Psoas muscle (tissue), 8 donors: ENCODE results near the gene ZBTB7C. TPM values are rescaled to one million over a fixed set of nuclear protein-coding genes. Genes with fewer than 3 reads are reported as not detected.

Experiments used
- ATAC-seq, 4 donors: fragments of 200-7000 bp; cut with Tn5 transposase; one replicate each; pipeline ENCODE4 v1.9.1; 2020; ENCODE audit warnings: moderate library complexity in 3 of 4, mild to moderate bottlenecking in 2 of 4
- DNase-seq, 2 donors: peaks; one replicate each; pipeline ENCODE4 v3.0.0-alpha.2; 2020
- H3K27ac ChIP-seq: fragments of 200-600 bp; one replicate; pipeline ENCODE4 v1.8.0; 2022
- H3K27me3 ChIP-seq, 3 donors: fragments of 200-600 bp in 1 of 3; one replicate each; pipeline versions ENCODE4 v1.6.1 to v1.8.0; 2013 to 2022; ENCODE audit warnings: low read length in 2 of 3, mild to moderate bottlenecking in 2 of 3, moderate library complexity in 1 of 3; ENCODE audit not compliant: insufficient read depth in 3 of 3
- H3K36me3 ChIP-seq, 2 donors: fragments of 200-600 bp in 1 of 2; one replicate each; pipeline versions ENCODE4 v1.6.1 to v1.8.0; 2013 to 2022; ENCODE audit warnings: low read depth in 1 of 2, mild to moderate bottlenecking in 1 of 2, moderate library complexity in 1 of 2; ENCODE audit not compliant: insufficient read depth in 1 of 2
- H3K4me1 ChIP-seq: fragments of 200-600 bp; one replicate; pipeline ENCODE4 v1.8.0; 2022
- H3K4me3 ChIP-seq: fragments of 200-600 bp; one replicate; pipeline ENCODE4 v1.8.0; 2022; ENCODE audit warnings: mild to moderate bottlenecking
- H3K9me3 ChIP-seq: fragments of 200-600 bp; one replicate; pipeline ENCODE4 v1.8.0; 2022
- CTCF ChIP-seq: fragments of 200-600 bp; IDR thresholded peaks from one replicate; pipeline ENCODE4 v1.8.0; 2022; ENCODE audit warnings: antibody characterized with exemption
- WGBS, 3 donors: extraction: QIAGEN DNeasy Blood & Tissue Kit; methylation state at CpG; one replicate each; pipeline versions ENCODE4 v1.1.6 to v1.1.7; 2013; 5-methylcytosine and 5-hydroxymethylcytosine counted together
- intact Hi-C, 2 donors: fragments of 100-400 bp; cut with DNase I; formaldehyde crosslinking; loops; one replicate each; pipeline versions ENCODE4 v1.11.0 to v1.14.2; 2022
- polyA plus RNA-seq, 3 donors: library from polyadenylated mRNA; stranded (reverse); fragments of 200-250 nt; gene quantifications; one replicate each; pipeline ENCODE4 v1.2.3, GENCODE V29; 2013
- total RNA-seq, 4 donors: library from RNA; stranded (reverse); fragmentation: NEBNext Ultra II Directional in 2 of 4; extraction: Animal tissue kit (Norgen Biotek cat#: 25700) in 2 of 4; gene quantifications; one replicate each; pipeline versions ENCODE4 v1.2.1 to v1.2.4, GENCODE V29; 2021 to 2023
- donor health status: healthy with polysubstance abuse.
- donor health status: DM: no; HTN: no; CAD: no; lungs with moderate emphysema.
- donor health status: Bipolar disorder and iron deficiency.
- donor health status: healthy.
- donor health status: DM: yes; HTN: yes; CAD: no.
- donor health status: DM: no; HTN: no; CAD: no.
- donor health status: DM: no; HTN: no; CAD: no.
- donor health status: DM: yes; HTN: yes; CAD: no.

ZBTB7C gene
- total and polyA plus RNA-seq, 7 donors, result 0.34 to 2.9 (median 0.78) TPM

GRCh38 chr18:48342581-48342980, 66.6 kb downstream of the ZBTB7C start:
- H3K27me3 ChIP-seq, result no peaks in the 10 kb centered on the region
- no peak for TF ChIP-seq CTCF
- H3K27ac ChIP-seq, result no peak overlapping the region
- DNase-seq (no peak), ATAC-seq (no peak)
- intact Hi-C loops, result loop anchor here in 1 of 2 donors (5.0 to 10.0 kb wide), 2 partner anchors 102 to 110 kb away; no protein-coding TSS in a partner anchor
- H3K9me3 ChIP-seq, result no peaks in the 10 kb centered on the region
- H3K4me3 ChIP-seq, result no peak overlapping the region
- no peaks in the 10 kb centered on the region for H3K36me3 ChIP-seq
- WGBS, 3 donors, result 33 to 40% (median 34%) methylated on average over 6 of the region's 6 CpGs
- H3K4me1 ChIP-seq, result no peaks in the 10 kb centered on the region

- Histone ChIP-seq H3K27ac (no peak overlapping the region), H3K4me1 (no peaks in the 10 kb centered on the region), H3K4me3 (no peak overlapping the region), H3K9me3 (no peaks in the 10 kb centered on the region), H3K36me3 (no peaks in the 10 kb centered on the region), H3K27me3 (no peaks in the 10 kb centered on the region)
- peak in 1 of 4 donors; percentile 34 for ATAC-seq
- 18 to 28% (median 28%) methylated on average over 6 of the region's 6 CpGs for WGBS, 3 donors
- intact Hi-C loops, result loop anchor here in 1 of 2 donors (5.0 to 10.0 kb wide), 2 partner anchors 103 to 110 kb away; no protein-coding TSS in a partner anchor
- TF ChIP-seq CTCF, result no peak
- DNase-seq, result no peak
These were observed 67.1 kb downstream of the ZBTB7C start for GRCh38 chr18:48342125-48342524.

DNA sequence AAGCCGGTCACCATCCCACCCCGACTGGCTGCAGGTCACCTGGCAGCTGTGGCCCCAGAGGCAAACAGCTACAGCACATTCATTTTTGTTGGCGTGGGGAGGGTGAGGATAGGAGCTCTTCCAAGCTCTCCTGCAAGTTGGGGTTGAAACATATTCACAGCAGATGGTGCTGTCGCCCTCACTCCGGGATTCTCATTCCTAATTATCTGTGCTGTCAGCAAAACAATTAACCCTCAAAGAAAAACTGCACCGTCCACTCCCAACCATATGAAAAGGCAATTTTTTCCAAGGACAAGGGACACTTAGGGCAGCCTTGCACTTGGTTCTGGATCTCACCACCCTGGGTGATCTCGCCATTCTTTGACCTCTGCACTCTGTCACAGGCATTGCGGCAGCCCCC, 68.6 kb downstream of the ZBTB7C start:
- Histone ChIP-seq H3K4me1 (no peaks in the 10 kb centered on the region), H3K27ac (no peak overlapping the region), H3K36me3 (no peaks in the 10 kb centered on the region), H3K4me3 (no peak overlapping the region), H3K27me3 (no peaks in the 10 kb centered on the region), H3K9me3 (no peaks in the 10 kb centered on the region)
- intact Hi-C loops, result loop anchor here in 1 of 2 donors (5.0 to 10.0 kb wide), 2 partner anchors 104 to 108 kb away; no protein-coding TSS in a partner anchor
- no peak for DNase-seq
- peak in 1 of 4 donors; percentile 16 for ATAC-seq
- TF ChIP-seq CTCF, result no peak
- 55 to 69% (median 57%) methylated on average over 8 of the region's 8 CpGs for WGBS, 3 donors

GRCh38 chr18:48339692-48340091, 69.5 kb downstream of the ZBTB7C start:
- WGBS, 3 donors, result 73 to 92% (median 76%) methylated on average over 4 of the region's 4 CpGs
- no peak for DNase-seq
- intact Hi-C loops, result loop anchor here in 1 of 2 donors (5.0 to 10.0 kb wide), 2 partner anchors 105 to 107 kb away; no protein-coding TSS in a partner anchor
- Histone ChIP-seq H3K36me3 (no peaks in the 10 kb centered on the region), H3K27ac (no peak overlapping the region), H3K4me3 (no peak overlapping the region), H3K27me3 (no peaks in the 10 kb centered on the region), H3K4me1 (no peaks in the 10 kb centered on the region), H3K9me3 (no peaks in the 10 kb centered on the region)
- TF ChIP-seq CTCF, result no peak
- ATAC-seq, result no peak

DNA sequence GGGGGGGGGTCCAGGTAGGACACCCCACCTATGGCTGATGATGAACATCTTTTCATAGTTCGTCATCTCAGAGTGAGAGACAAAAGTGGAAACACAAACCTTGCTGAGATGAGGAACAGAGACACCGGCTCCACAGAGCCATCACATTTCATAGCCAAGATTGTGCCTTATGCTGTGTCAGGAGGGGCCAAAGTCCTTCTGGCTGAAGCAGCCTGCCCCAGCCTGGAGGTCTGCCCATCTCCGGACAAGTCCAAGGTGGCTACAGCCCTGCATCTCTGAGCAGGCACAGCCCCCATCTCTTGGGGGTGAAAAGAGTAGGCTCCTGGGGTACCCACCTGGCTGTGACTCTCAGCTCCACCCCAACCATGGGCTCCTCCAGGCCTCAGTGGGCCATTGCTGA, 70.3 kb downstream of the ZBTB7C start:
- intact Hi-C loops, result no loop called here
- no peak overlapping the region for H3K27ac ChIP-seq
- no peaks in the 10 kb centered on the region for H3K36me3 ChIP-seq
- no peaks in the 10 kb centered on the region for H3K4me1 ChIP-seq
- DNase-seq (no peak), ATAC-seq (no peak)
- no peaks in the 10 kb centered on the region for H3K9me3 ChIP-seq
- 92 to 100% (median 92%) methylated on average over 3 of the region's 3 CpGs for WGBS, 3 donors
- TF ChIP-seq CTCF, result no peak
- no peaks in the 10 kb centered on the region for H3K27me3 ChIP-seq
- H3K4me3 ChIP-seq, result no peak overlapping the region
